ENCODE measurements around the gene SPECC1.

- TF ChIP-seq EZH2 (IDR thresholded peaks at IDR 0.05; ENCODE audit: insufficient read depth, poor library complexity, severe bottlenecking) (no peak), EZH2phosphoT487 (IDR thresholded peaks at IDR 0.05; ENCODE audit: insufficient read depth, low read depth) (no peak)
Measured at GRCh38 chr17:20291853-20292252, 282.7 kb downstream of the SPECC1 start.

Measured in GM23248 (cell line).